ENCODE data around the gene ABHD3.
"Not testable (repeated sequence)": the region's sequence is repeated elsewhere in the genome, so short reads cannot be mapped to it uniquely, and the experiment has no call there.

- not testable (repeated sequence) for TF ChIP-seq POLR2A, CTCF (IDR thresholded peaks at IDR 0.05)
Observed at GRCh38 chr18:21621640-21622039, 82.9 kb downstream of the ABHD3 start.

All from heart left ventricle (tissue), 13 donors.